GM18508 (cell line): ENCODE results near the gene BTBD10.

Experiments
- ATAC-seq: cut with Tn5 transposase; IDR thresholded peaks from one replicate; pipeline ENCODE4 v1.9.1; 2021; ENCODE audit warnings: moderate number of reproducible peaks; ENCODE audit not compliant: insufficient read depth, unreplicated experiment

The BTBD10 gene

GRCh38 chr11:13343067-13343466, 120.0 kb downstream of the BTBD10 start:
- ATAC-seq = peak; percentile 40

DNA sequence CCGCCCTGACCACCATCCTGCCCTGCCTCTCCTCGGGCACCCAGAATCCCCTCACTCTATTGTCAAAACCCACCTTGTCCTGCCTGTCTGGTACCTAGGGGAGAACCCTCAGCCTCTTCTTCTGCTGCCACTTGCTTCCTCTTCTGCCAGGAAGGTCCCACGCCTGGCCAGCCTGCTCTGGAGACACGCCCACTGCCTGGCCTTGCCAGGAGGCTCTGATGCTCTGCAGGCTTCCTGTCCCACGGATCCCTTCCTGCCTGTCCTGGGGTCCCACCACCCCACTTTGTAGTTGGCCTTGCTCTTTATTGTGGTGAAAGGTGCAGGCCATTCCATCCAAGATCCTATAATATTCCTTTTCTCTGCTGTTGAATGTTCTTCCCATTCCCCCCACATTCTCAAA, 122.0 kb downstream of the BTBD10 start:
- no peak for ATAC-seq

GRCh38 chr11:13339195-13340153, 123.5 kb downstream of the BTBD10 start:
- no peak for ATAC-seq

- ATAC-seq = no peak
Observed at GRCh38 chr11:13338427-13339069, 124.5 kb downstream of the BTBD10 start.

DNA sequence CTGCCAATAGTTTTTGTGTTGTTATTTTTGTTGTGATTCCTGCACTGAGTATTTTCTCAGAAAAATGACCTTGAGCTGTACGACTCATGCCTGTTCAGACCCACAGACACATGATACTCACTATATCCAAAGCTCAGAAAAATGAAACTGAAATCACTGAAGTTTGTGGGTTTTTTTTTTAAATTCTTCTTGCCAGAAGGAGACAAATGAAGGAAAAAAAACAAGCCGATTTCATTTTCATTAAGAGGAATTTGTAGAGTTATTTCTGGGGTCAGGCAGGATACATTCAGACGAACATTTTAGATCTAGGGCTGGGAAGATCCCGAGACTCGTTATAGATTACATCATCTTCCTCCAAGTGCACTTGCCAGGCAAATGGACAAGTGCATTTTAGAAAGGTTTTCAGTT, 125.0 kb downstream of the BTBD10 start:
- no peak for ATAC-seq
